ENCODE measurements around the gene MYL6B. TPM values are rescaled to one million over a fixed set of nuclear protein-coding genes. Genes with fewer than 3 reads are reported as not detected.

Gene MYL6B
- total RNA-seq, 1 donor from 2014 or later, result 131 TPM

- Histone ChIP-seq H2AFZ (replicated peaks) (no peak overlapping the region), H3K4me1 (no peaks in the 10 kb centered on the region), H4K20me1 (ENCODE audit: low read depth) (no peaks in the 10 kb centered on the region), H3K27ac (no peak overlapping the region), H3K9me3 (ENCODE audit: low read depth) (no peaks in the 10 kb centered on the region), H3K27me3 (no peaks in the 10 kb centered on the region), H3K79me2 (ENCODE audit: low read depth) (no peaks in the 10 kb centered on the region), H3K4me3 (no peak overlapping the region), H3K36me3 (peaks cover 8% of the 10 kb centered on the region), H3F3A (ENCODE audit: low read depth) (peaks cover 19% of the 10 kb centered on the region), H3K9ac (no peak overlapping the region), H3K4me2 (no peak overlapping the region)
- Mint-ChIP-seq H3K27me3 (ENCODE audit: insufficient read depth, low read depth) (peaks cover 6% of the 10 kb centered on the region), H3K9me3 (no peaks in the 10 kb centered on the region), H3K4me3 (no peak overlapping the region), H3K27ac (no peak overlapping the region), H3K4me1 (no peaks in the 10 kb centered on the region), H3K36me3 (peaks cover 34% of the 10 kb centered on the region)
- TF ChIP-seq CTCF (IDR thresholded peaks at IDR 0.05) (no peak), EZH2phosphoT487 (IDR thresholded peaks at IDR 0.05) (no peak), EZH2 (IDR thresholded peaks at IDR 0.05) (no peak)
- no peak for DNase-seq (ENCODE audit: low spot score)
Observed at GRCh38 chr12:56143870-56144269, 8.5 kb upstream of the MYL6B start.

DNA sequence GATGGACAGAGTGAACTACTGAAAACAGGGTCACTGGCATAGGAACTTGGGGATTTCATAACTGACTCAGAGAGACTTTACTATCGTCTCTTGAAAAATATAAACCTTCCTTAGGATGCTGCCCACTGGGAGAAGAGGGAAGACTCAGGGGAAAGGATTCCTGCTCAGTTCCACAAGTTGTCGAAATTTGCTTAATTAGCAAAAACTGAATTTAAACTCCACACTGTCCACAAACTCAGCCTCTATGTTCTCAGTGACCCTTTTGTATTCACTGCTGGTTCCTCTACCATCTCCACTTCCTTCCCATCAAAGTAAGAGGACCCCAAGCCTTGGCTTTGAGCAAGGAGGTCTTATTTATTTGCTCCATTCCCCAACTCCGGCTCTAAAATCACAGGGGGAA, 7.2 kb upstream of the MYL6B start:
- no peaks in the 10 kb centered on the region for H3K4me1 ChIP-seq
- Mint-ChIP-seq H3K4me1 (no peaks in the 10 kb centered on the region), H3K27me3 (ENCODE audit: insufficient read depth, low read depth) (peaks cover 3% of the 10 kb centered on the region), H3K9me3 (no peaks in the 10 kb centered on the region), H3K4me3 (no peak overlapping the region), H3K27ac (no peak overlapping the region), H3K36me3 (peaks cover 29% of the 10 kb centered on the region)
- no peak overlapping the region for H3K4me3 ChIP-seq
- TF ChIP-seq CTCF (IDR thresholded peaks at IDR 0.05), result no peak
- TF ChIP-seq EZH2phosphoT487 (IDR thresholded peaks at IDR 0.05), result no peak
- TF ChIP-seq EZH2 (IDR thresholded peaks at IDR 0.05), result no peak
- H3K4me2 ChIP-seq, result no peak overlapping the region
- H3K79me2 ChIP-seq (ENCODE audit: low read depth), result no peaks in the 10 kb centered on the region
- no peak overlapping the region for H3K27ac ChIP-seq
- DNase-seq (ENCODE audit: low spot score), result no peak
- H4K20me1 ChIP-seq (ENCODE audit: low read depth), result no peaks in the 10 kb centered on the region
- H3K27me3 ChIP-seq, result no peaks in the 10 kb centered on the region
- H3K36me3 ChIP-seq, result peaks cover 8% of the 10 kb centered on the region
- H3K9me3 ChIP-seq (ENCODE audit: low read depth), result no peaks in the 10 kb centered on the region
- no peak overlapping the region for H2AFZ ChIP-seq (replicated peaks)
- H3K9ac ChIP-seq, result no peak overlapping the region
- peaks cover 19% of the 10 kb centered on the region for H3F3A ChIP-seq (ENCODE audit: low read depth)

DNA sequence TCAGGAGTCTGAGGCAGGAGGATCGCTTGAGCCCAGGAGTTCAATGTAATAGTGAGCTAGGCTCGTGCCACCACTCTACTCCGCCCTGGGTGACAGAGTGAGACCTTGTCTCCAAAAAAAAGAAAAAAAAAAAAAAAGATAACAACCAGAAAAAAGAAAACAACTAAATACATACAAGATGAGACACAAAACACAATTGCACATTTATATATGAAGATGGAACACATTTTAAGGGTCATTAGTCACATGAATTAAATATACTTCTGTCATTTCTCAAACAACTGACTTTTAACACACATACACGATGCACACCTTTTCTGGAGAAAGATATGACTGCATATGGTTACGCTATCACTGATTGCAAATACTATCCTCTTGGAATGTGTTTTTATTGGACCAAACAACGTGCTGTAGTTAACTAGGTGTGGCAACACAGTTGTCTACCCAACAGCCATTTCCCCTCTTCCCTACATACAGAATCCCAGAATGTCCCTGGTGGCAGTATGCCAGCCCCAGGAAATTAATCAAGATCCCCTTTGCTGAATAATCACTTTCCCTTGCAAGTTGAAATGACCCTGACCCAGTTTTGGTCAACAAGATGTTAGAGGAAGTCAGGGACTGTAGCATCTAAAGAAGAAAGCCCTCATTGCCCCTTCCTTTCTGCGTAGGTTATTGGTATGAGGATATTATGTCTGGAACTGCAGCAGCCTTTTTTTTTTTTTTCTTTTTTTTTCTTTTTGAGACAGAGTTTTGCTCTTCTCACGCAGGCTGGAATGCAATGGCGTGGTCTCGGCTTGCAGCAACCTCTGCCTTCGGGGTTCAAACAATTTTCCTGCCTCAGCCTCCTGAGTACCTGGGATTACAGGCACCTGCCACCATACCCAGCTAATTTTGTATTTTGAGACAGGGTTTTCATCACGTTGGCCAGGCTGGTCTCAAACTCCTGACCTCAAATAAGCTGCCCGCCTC, 5.6 kb upstream of the MYL6B start:
- Mint-ChIP-seq H3K9me3 (no peaks in the 10 kb centered on the region), H3K27me3 (ENCODE audit: insufficient read depth, low read depth) (peaks cover 6% of the 10 kb centered on the region), H3K36me3 (peaks cover 19% of the 10 kb centered on the region), H3K27ac (peak overlapping the region; percentile 59), H3K4me3 (no peak overlapping the region), H3K4me1 (peaks cover 8% of the 10 kb centered on the region)
- Histone ChIP-seq H3K27ac (peak overlapping the region; percentile 25), H3K9ac (no peak overlapping the region), H4K20me1 (ENCODE audit: low read depth) (no peaks in the 10 kb centered on the region), H3K27me3 (no peaks in the 10 kb centered on the region), H3K36me3 (no peaks in the 10 kb centered on the region), H2AFZ (replicated peaks) (no peak overlapping the region), H3F3A (ENCODE audit: low read depth) (peaks cover 31% of the 10 kb centered on the region), H3K4me1 (peaks cover 3% of the 10 kb centered on the region), H3K9me3 (ENCODE audit: low read depth) (no peaks in the 10 kb centered on the region), H3K4me2 (no peak overlapping the region), H3K4me3 (no peak overlapping the region), H3K79me2 (ENCODE audit: low read depth) (peaks cover 4% of the 10 kb centered on the region)
- no peak for TF ChIP-seq EZH2 (IDR thresholded peaks at IDR 0.05)
- TF ChIP-seq EZH2phosphoT487 (IDR thresholded peaks at IDR 0.05), result no peak
- no peak for TF ChIP-seq CTCF (IDR thresholded peaks at IDR 0.05)
- DNase-seq (ENCODE audit: low spot score), result no peak
